Fibroblast of villous mesenchyme (primary cell): ENCODE data around the gene DUOXA2. TPM values are rescaled to one million over a fixed set of nuclear protein-coding genes. Genes with fewer than 3 reads are reported as not detected.
A peak's percentile ranks its signal among the peaks of the same experiment; 100 is the strongest.

ENCODE experiments used
- DNase-seq: peaks from one replicate; pipeline ENCODE4 v3.0.0-alpha.2; 2010; ENCODE audit warnings: low read depth
- H3K4me3 ChIP-seq: 2 replicates; pipeline ENCODE4 v1.5.1; 2011; ENCODE audit warnings: low read depth, mild to moderate bottlenecking, low read length
- CTCF ChIP-seq: IDR thresholded peaks from 2 replicates; pipeline ENCODE4 v1.5.1; 2012; ENCODE audit warnings: low read depth, mild to moderate bottlenecking, low read length; ENCODE audit not compliant: insufficient read depth
- total RNA-seq: library from RNA; depleted of rRNA; stranded (reverse); fragments of >200 nt; gene quantifications from 2 replicates; pipeline ENCODE4 v1.2.3, GENCODE V29; 2012

DUOXA2 gene
- total RNA-seq, 1 donor = not detected

GRCh38 chr15:45120081-45120972, 6.2 kb downstream of the DUOXA2 start:
- TF ChIP-seq CTCF = no peak
- no peak overlapping the region for H3K4me3 ChIP-seq
- DNase-seq = no peak

GRCh38 chr15:45121020-45121419, 6.9 kb downstream of the DUOXA2 start:
- no peak for DNase-seq
- no peak for TF ChIP-seq CTCF
- H3K4me3 ChIP-seq = no peak overlapping the region

GRCh38 chr15:45121706-45122417, 7.7 kb downstream of the DUOXA2 start:
- DNase-seq = peak; percentile 36
- H3K4me3 ChIP-seq = no peak overlapping the region
- TF ChIP-seq CTCF = no peak

DNA sequence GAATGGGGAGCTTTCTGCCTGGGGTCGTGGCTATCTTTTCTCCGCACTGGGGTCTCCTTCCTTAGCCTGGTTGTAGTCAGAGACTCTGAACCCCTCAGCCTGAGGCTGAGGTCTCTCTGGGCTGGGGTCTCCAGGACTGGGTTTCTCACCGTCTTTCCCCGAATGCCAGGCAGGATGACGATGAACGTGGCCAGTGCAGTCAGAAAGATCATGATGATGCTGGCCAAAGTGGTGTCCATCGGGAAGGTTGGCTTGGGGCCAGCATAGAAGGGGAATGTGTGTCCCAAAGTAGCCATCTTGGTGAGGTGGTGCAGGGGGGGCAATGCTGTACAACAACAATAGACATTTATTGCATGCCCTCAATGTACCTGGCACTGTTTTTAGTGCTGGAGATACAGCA, 8.6 kb downstream of the DUOXA2 start:
- no peak overlapping the region for H3K4me3 ChIP-seq
- no peak for DNase-seq
- TF ChIP-seq CTCF = no peak

- H3K4me3 ChIP-seq = no peak overlapping the region
- no peak for TF ChIP-seq CTCF
- DNase-seq = no peak
These were observed 9.3 kb downstream of the DUOXA2 start for GRCh38 chr15:45123397-45123796.

DNA sequence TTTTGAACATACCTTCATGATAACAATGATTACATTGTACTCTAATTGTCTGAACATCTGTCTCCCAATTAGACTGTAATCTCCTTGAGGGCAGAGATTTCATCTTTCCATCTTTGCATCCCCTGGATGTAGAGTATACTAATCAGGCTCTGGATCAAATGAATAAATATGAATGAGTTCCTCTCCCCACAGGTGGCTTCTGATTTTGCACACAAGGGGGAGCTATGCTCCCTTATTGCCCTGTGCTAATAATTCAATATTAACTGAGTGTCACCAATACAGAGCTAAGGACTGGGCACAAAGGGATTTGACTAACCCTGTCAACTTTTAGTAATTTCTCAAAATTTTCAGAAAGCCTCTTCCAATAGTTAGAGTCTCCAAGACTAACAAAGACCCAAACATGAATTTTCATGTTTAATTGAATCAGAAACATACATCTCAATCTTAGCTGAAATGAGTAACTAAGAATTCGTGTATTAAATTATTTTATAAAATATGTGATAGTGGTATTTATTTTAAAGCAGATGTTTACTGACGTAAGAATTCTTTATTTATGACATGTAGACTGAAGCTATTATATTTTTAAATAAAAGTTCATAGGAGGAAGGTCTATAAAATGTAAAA, 12.5 kb downstream of the DUOXA2 start:
- H3K4me3 ChIP-seq = no peak overlapping the region
- DNase-seq = peak; percentile 28

More for the DNA sequence above, 12.5 kb downstream of the DUOXA2 start:
- peak; percentile 62 for TF ChIP-seq CTCF
